ENCODE data around the gene SYT12. TPM values are rescaled to one million over a fixed set of nuclear protein-coding genes. Genes with fewer than 3 reads are reported as not detected.

Gene SYT12
- total RNA-seq, 1 experiment from 2014 or later = 4.8 TPM

GRCh38 chr11:66983275-66983924 is 39.5 kb upstream of the SYT12 start:
- intact Hi-C loops (cut with micrococcal nuclease) = no loop called here
- peak overlapping the region; percentile 33 for H3K27ac ChIP-seq (ENCODE audit: low read length)
- DNase-seq = no peak

GRCh38 chr11:66985508-66986177 is 37.3 kb upstream of the SYT12 start:
- Histone ChIP-seq H2AFZ (ENCODE audit: low read length) (no peak overlapping the region), H3K27me3 (ENCODE audit: low read length) (no peaks in the 10 kb centered on the region), H3K4me3 (ENCODE audit: low read length) (no peak overlapping the region), H3K4me1 (ENCODE audit: insufficient read depth, low read length) (peaks cover 28% of the 10 kb centered on the region), H3K9me3 (ENCODE audit: low read length) (no peaks in the 10 kb centered on the region), H3F3A (ENCODE audit: low read length, unreplicated experiment) (no peaks in the 10 kb centered on the region), H3K27ac (ENCODE audit: low read length) (no peak overlapping the region), H3K9ac (ENCODE audit: low read length) (no peak overlapping the region), H3K9me2 (replicated peaks; ENCODE audit: low read length) (no peaks in the 10 kb centered on the region), H3K36me3 (ENCODE audit: low read depth, low read length) (no peaks in the 10 kb centered on the region), H3K79me2 (ENCODE audit: low read length) (no peaks in the 10 kb centered on the region), H3K4me2 (ENCODE audit: low read length) (no peak overlapping the region), H4K20me1 (ENCODE audit: low read length) (no peaks in the 10 kb centered on the region)
- BruUV-seq (replicated peaks) = no TSS peak
- intact Hi-C loops (cut with micrococcal nuclease) = no loop called here
- ChIA-PET CTCF (interaction anchor here (0.6 kb wide), 1 partner anchor 103 kb away, joined by 11 read pairs; no protein-coding TSS in a partner anchor), POLR2A (ENCODE audit: unreplicated experiment) (no interaction called here)
- no peak for DNase-seq
- ATAC-seq = no peak
- TF ChIP-seq, protein P1, sequence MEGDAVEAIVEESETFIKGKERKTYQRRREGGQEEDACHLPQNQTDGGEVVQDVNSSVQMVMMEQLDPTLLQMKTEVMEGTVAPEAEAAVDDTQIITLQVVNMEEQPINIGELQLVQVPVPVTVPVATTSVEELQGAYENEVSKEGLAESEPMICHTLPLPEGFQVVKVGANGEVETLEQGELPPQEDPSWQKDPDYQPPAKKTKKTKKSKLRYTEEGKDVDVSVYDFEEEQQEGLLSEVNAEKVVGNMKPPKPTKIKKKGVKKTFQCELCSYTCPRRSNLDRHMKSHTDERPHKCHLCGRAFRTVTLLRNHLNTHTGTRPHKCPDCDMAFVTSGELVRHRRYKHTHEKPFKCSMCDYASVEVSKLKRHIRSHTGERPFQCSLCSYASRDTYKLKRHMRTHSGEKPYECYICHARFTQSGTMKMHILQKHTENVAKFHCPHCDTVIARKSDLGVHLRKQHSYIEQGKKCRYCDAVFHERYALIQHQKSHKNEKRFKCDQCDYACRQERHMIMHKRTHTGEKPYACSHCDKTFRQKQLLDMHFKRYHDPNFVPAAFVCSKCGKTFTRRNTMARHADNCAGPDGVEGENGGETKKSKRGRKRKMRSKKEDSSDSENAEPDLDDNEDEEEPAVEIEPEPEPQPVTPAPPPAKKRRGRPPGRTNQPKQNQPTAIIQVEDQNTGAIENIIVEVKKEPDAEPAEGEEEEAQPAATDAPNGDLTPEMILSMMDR (conservative IDR thresholded peaks at IDR 0.05; ENCODE audit: low read depth, low read length) = no peak
- no peak for TF ChIP-seq EZH2 (IDR thresholded peaks at IDR 0.05; ENCODE audit: low read length, unreplicated experiment)
- TF ChIP-seq EZH2phosphoT487 (IDR thresholded peaks at IDR 0.05; ENCODE audit: borderline replicate concordance, low read length) = no peak

More at GRCh38 chr11:66983275-66983924, 39.5 kb upstream of the SYT12 start:
- H3F3A ChIP-seq (ENCODE audit: low read length, unreplicated experiment) = no peaks in the 10 kb centered on the region
- no peaks in the 10 kb centered on the region for H3K36me3 ChIP-seq (ENCODE audit: low read depth, low read length)
- no peak overlapping the region for H3K9ac ChIP-seq (ENCODE audit: low read length)
- ChIA-PET CTCF (no interaction called here), POLR2A (ENCODE audit: unreplicated experiment) (no interaction called here)
- no peak overlapping the region for H3K4me2 ChIP-seq (ENCODE audit: low read length)
- peaks cover 28% of the 10 kb centered on the region for H3K4me1 ChIP-seq (ENCODE audit: insufficient read depth, low read length)
- no peaks in the 10 kb centered on the region; the same call in 1 of the 2 replicates for H3K9me3 ChIP-seq (ENCODE audit: low read length)
- no peaks in the 10 kb centered on the region for H4K20me1 ChIP-seq (ENCODE audit: low read length)
- no peaks in the 10 kb centered on the region for H3K79me2 ChIP-seq (ENCODE audit: low read length)
- TF ChIP-seq, protein P1 (conservative IDR thresholded peaks at IDR 0.05; ENCODE audit: low read depth, low read length) = no peak
- no peak for TF ChIP-seq EZH2 (IDR thresholded peaks at IDR 0.05; ENCODE audit: low read length, unreplicated experiment)
- no peak for TF ChIP-seq EZH2phosphoT487 (IDR thresholded peaks at IDR 0.05; ENCODE audit: borderline replicate concordance, low read length)
- no TSS peak for BruUV-seq (replicated peaks)
- H3K4me3 ChIP-seq (ENCODE audit: low read length) = no peak overlapping the region
- H3K9me2 ChIP-seq (replicated peaks; ENCODE audit: low read length) = no peaks in the 10 kb centered on the region
- ATAC-seq = no peak
- no peaks in the 10 kb centered on the region for H3K27me3 ChIP-seq (ENCODE audit: low read length)
- H2AFZ ChIP-seq (ENCODE audit: low read length) = no peak overlapping the region

DNA sequence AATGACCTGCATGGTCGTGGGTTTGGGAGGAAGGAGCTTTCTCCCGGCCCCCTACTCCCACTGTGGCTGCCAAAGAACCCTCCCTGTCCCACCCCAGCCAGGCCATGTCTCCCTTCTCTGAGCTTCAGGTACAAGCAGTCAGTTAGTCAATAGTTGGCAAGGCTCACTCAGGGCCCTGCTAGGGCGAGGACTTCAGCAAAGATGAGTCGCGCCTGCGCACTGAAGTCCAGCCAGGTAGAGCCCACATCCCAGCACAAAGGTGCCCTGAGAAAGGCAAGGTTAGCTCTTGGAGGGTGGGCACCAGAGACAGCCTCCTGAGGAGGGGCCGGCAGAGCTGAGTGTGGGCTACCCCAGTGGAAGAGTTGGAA is 36.8 kb upstream of the SYT12 start:
- Histone ChIP-seq H3K9ac (ENCODE audit: low read length) (no peak overlapping the region), H4K20me1 (ENCODE audit: low read length) (no peaks in the 10 kb centered on the region), H3K4me1 (ENCODE audit: insufficient read depth, low read length) (peaks cover 28% of the 10 kb centered on the region), H3K4me3 (ENCODE audit: low read length) (no peak overlapping the region), H3K27me3 (ENCODE audit: low read length) (no peaks in the 10 kb centered on the region), H3K36me3 (ENCODE audit: low read depth, low read length) (no peaks in the 10 kb centered on the region), H3K79me2 (ENCODE audit: low read length) (no peaks in the 10 kb centered on the region), H3K9me3 (ENCODE audit: low read length) (no peaks in the 10 kb centered on the region), H3F3A (ENCODE audit: low read length, unreplicated experiment) (no peaks in the 10 kb centered on the region), H3K27ac (ENCODE audit: low read length) (no peak overlapping the region), H3K9me2 (replicated peaks; ENCODE audit: low read length) (no peaks in the 10 kb centered on the region), H3K4me2 (ENCODE audit: low read length) (no peak overlapping the region), H2AFZ (ENCODE audit: low read length) (no peak overlapping the region)
- ATAC-seq (no peak), DNase-seq (no peak)
- no TSS peak for BruUV-seq (replicated peaks)
- CTCF ChIA-PET = interaction anchor here (0.6 kb wide), 2 partner anchors 8 to 104 kb away, joined by 5 to 11 read pairs; no protein-coding TSS in a partner anchor
- intact Hi-C loops (cut with micrococcal nuclease) = no loop called here
- POLR2A ChIA-PET (ENCODE audit: unreplicated experiment) = no interaction called here
- TF ChIP-seq, protein P1 (conservative IDR thresholded peaks at IDR 0.05; ENCODE audit: low read depth, low read length) = no peak
- TF ChIP-seq EZH2phosphoT487 (IDR thresholded peaks at IDR 0.05; ENCODE audit: borderline replicate concordance, low read length) = no peak
- no peak for TF ChIP-seq EZH2 (IDR thresholded peaks at IDR 0.05; ENCODE audit: low read length, unreplicated experiment)

All from PC-3 (cell line).